ENCODE data around the gene LCE4A.
"Not testable (repeated sequence)": the region's sequence is repeated elsewhere in the genome, so short reads cannot be mapped to it uniquely, and the experiment has no call there.

The LCE4A gene, protein sequence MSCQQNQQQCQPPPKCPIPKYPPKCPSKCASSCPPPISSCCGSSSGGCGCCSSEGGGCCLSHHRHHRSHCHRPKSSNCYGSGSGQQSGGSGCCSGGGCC

GRCh38 chr1:152707860-152708259, at the start of gene LCE4A:
Gene LCE4A (plus strand): TSS chr1:152708160. CDS start chr1:152709076, 916 bp downstream.
- no peak for DNase-seq (ENCODE audit: low read depth in 3 of 3)

DNA sequence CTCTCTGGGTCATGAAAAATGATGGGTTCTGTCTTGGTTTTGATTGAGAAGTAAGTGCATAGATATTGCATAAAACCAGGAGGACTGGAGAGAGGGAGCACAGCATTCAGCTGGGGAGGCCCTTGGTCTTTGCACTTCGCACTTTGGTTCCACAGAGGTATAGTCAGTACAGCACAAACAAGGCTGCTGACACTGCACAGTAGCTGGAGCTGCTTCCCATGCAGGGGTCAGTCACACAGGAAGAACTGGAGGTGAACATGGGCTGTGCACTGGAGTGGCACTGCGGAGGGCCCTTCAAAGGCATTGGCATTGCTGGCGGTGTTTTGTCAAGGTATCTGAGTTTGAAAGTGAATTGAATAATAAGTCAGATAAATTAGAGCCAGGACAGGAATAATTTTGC, 49.3 kb upstream of the LCE4A start:
- DNase-seq (ENCODE audit: low read depth in 3 of 3): no peak

GRCh38 chr1:152663098-152663497, 44.9 kb upstream of the LCE4A start, which contains the start of gene LCE2D:
Gene LCE2D (plus strand): TSS chr1:152663380. CDS start chr1:152664106, 726 bp downstream.
- no peak for DNase-seq (ENCODE audit: low read depth in 3 of 3)

GRCh38 chr1:152666171-152666570, 41.8 kb upstream of the LCE4A start:
- DNase-seq (ENCODE audit: low read depth in 3 of 3): not testable (repeated sequence)

- no peak for DNase-seq (ENCODE audit: low read depth in 3 of 3)
Observed at GRCh38 chr1:152667648-152668047, 40.3 kb upstream of the LCE4A start.

DNA sequence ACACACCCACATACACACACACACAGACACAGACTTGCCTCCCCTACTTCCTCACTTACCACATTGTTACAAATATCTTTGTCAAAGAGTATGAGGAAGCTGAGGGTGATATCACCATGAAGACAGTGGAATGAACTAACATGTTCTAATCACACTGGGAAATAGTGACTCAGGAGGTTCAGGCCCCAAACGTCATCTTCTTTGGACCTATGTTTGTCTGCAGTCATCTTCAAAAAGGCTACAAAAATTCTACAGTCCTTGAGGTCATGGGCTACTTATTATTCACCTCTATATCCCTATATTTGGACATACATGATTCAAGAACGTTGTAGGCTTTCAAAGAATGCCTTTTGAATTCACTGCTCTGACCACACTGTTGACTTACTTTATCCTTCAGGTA, 34.9 kb upstream of the LCE4A start:
- DNase-seq (ENCODE audit: low read depth in 3 of 3): no peak

GRCh38 chr1:152674983-152675382, 33.0 kb upstream of the LCE4A start, which contains the start of gene LCE2C:
Gene LCE2C (plus strand): TSS chr1:152675279. CDS start chr1:152676016, 737 bp downstream.
- DNase-seq (ENCODE audit: low read depth in 3 of 3): not testable (repeated sequence)

DNA sequence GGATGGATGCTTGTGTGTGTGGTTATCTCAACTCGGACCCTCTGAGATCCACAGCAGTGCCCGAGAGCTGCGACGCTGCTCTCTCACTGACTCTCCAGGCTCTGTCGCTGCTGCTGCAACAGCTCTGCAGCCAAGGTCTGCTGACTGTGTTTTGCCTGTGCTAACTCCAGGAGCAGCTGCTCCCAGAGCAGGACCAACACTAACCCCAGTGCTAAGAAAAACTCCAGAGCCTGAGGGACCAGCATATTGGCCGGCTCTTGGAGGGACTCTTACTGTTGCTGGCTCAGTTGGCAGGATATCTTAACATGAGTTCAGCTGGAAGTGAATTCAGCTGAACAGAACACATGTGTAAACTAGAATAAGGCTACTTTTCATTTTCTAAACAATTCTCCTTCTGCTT, 28.5 kb upstream of the LCE4A start:
- DNase-seq (ENCODE audit: low read depth in 3 of 3): no peak

- no peak for DNase-seq (ENCODE audit: low read depth in 3 of 3)
Observed at GRCh38 chr1:152681616-152682015, 26.3 kb upstream of the LCE4A start.

DNA sequence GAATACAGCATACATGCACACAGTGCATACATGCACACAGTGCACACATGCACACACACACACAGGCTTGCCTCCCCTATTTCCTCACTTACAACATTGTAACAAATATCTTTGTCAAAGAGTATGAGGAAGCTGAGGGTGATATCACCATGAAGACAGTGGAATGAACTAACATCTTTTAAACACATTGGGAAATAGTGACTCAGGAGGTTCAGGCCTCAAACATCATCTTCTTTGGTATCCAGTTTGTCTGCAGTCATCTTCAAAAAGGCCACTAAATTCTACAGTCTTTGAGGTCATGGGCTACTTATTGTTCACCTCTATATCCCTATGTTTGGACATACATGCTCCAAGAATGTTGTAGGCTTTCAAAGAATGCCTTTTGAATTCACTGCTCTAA, 24.1 kb upstream of the LCE4A start:
- no peak for DNase-seq (ENCODE audit: low read depth in 3 of 3)

GRCh38 chr1:152685823-152686222, 22.1 kb upstream of the LCE4A start, which contains the start of gene LCE2B:
Gene LCE2B (plus strand): TSS chr1:152686123. CDS start chr1:152686844, 721 bp downstream.
- not testable (repeated sequence) for DNase-seq (ENCODE audit: low read depth in 3 of 3)

DNA sequence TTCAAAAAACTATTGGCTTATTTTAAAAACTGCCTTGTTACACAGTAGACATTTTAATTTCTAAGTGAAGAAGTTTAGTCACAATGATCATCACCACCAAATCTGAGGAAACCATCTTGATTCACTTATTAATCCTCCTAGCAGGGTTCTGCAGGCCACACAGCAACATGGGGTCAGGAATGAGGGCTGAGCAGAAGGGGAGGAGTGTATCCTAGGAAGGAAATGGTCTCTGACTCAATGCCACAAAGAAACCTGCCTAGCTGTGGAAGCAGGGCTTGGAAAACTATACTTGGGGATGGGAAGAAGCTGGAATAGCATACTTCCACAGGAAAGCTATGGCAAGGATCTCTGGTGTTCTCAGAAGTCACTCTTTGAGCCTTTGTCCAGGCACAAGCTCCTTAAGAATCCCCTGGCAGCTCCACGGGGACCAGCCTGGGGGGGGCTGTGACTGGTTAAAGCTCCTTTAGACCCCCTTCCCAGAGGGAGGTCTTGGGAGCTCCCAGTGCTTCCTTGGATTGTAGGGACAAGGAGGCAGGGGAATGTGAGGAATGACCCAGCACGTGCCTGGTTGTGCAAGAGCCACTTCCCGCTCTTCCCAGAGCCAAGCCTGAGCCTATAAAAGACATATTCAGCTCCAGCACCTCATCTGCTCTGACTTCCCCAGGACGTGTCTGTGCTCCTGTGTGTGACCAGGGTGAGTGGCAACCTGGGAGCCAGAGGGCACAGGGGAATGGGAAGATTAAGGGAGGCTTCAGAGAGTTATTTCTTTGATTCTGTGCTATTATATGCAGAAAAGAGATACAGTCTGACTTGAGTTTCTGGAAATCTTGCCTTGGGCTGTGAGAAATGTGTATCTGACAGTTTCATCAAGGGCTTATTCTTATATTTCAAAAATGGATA, 10.0 kb upstream of the LCE4A start, which contains the start of gene LCE2A:
LCE2A (plus strand) TSS at position 645 of the 900 bp plus-strand sequence. CDS start 557 bp downstream, outside the sequence.
- no peak for DNase-seq (ENCODE audit: low read depth in 3 of 3)

- DNase-seq (ENCODE audit: low read depth in 3 of 3): no peak
Observed at GRCh38 chr1:152699746-152700145, 8.2 kb upstream of the LCE4A start.

DNA sequence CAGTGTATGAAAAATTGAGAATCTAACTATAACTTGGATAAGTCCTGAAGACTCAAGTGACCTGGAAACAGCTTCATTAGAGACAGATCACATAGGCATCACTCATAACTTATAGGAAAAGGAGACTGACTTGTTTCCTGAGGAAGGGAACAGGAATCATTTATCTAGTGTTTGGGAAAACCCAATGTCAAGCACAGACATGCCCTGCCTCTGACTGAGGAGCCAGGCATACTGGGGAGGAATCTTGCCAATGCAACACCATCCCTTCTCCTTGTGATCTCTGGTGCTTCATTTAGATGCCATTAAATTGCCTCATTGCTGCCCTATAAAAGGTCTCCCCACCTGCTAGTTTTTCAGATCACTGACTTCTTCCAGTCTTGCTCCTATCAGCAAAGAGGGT, 10.3 kb downstream of the LCE4A start:
- DNase-seq (ENCODE audit: low read depth in 3 of 3): no peak

DNA sequence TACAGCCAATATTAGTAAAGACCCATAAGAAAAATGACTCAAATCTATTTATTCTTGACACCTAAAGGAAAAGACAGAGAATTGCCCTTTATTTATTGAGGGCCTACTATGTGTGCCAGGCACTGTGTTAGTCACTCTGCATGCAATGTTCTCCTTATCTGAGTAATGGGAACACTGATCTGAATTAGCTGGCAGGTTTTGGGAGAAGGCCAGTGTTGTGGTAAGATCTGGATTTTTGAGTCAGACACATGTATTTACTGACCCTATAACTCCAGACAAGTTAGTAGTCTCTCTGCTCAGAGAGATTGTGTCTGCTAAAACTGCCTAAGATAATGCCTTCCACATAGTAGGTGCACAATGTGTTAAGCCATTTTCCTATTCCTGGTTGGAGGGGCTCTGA, 17.3 kb downstream of the LCE4A start:
- no peak for DNase-seq (ENCODE audit: low read depth in 3 of 3)

DNA sequence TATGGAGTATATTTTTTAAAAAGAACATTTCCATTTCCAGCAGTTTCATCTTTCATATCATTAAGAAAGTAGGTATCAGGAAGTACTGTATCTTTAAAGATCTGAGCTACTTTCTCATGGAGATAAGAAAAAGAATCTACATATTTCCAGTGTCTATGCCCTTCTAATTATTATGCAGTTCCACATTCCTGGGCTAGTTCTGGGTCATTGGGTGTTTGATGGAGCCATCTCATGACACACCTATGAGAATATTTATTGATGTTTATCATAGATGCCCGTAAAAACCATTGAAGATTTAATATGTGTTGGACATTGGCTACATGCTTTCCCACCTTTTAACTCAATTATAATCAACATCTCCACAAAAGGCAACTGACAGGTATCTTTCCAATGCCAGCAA, 21.0 kb downstream of the LCE4A start:
- DNase-seq (ENCODE audit: low read depth in 3 of 3): no peak

DNA sequence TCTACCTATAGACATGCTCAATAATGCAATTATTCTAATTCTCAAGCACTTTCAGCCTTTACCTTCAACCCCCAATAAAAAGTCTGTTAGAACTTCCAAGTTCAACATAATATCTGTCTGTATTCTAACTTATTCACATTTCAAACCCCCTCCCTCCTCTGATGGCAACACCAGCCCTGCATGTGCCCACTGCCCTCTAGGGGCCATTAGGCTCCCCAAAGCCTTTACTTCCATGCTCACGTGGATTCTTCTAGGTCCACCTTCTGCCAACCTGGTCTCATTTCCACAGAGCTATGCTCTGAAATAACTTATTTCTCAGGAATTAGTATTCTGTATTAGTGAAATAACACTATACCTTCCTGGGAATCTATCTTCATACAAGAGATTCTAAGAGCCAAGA, 27.7 kb downstream of the LCE4A start:
- DNase-seq (ENCODE audit: low read depth in 3 of 3): no peak

DNA sequence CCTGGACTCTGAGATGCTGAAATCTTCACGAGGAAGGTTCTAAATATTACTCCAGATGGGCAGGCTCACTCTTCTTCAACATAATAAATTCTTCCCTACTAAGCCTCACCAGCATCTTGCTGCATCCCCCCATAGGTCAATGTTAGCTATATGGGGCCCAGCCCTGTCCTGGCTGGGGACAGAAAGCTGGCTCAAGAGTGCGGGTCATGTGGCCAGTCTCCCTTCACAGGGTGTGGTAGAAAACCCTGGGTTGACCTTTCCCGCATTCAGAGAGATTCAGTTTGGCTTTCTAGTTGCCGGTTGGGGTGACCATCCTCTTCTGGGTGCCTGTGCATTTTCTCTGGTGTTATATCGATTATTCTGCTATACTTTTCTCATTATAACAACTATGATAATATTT, 30.0 kb downstream of the LCE4A start:
- DNase-seq (ENCODE audit: low read depth in 3 of 3): no peak

DNA sequence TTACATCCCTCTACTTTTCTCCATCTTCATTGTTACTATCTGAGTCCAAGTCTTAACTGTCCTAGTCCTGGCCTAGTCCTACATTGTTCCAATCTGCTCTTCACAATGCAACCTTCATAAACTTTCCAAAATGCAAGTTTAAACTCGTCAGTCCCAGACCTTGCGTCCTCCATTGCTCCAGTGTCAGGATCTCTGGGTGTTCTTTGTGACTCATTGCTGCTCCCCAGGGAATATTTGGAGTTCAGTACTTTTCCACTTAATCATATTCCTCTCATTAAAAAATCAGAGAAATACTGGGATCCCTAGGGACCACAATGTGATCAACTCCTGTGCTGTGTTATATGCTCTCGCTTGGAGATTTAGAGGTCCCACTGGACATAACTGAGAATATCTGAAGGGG, 31.9 kb downstream of the LCE4A start:
- no peak for DNase-seq (ENCODE audit: low read depth in 3 of 3)

DNA sequence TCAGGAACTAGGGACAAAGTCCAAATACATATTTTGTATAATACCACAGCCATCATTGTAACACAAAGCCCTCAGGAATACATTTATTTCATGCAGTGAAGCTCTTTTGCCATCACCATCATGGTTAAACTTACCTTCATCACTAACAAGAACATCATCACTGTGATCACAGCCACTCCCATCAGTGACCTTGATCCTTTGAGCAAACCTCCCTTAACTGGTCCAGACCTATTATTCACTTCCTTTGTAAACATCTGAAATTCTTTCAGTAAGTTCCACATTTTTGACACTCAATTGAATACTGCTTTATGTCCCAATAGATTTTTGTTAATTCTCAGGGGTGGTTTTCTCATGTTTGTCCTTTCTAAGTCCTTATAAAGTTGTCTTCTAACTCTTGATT, 33.7 kb downstream of the LCE4A start:
- DNase-seq (ENCODE audit: low read depth in 3 of 3): no peak

DNA sequence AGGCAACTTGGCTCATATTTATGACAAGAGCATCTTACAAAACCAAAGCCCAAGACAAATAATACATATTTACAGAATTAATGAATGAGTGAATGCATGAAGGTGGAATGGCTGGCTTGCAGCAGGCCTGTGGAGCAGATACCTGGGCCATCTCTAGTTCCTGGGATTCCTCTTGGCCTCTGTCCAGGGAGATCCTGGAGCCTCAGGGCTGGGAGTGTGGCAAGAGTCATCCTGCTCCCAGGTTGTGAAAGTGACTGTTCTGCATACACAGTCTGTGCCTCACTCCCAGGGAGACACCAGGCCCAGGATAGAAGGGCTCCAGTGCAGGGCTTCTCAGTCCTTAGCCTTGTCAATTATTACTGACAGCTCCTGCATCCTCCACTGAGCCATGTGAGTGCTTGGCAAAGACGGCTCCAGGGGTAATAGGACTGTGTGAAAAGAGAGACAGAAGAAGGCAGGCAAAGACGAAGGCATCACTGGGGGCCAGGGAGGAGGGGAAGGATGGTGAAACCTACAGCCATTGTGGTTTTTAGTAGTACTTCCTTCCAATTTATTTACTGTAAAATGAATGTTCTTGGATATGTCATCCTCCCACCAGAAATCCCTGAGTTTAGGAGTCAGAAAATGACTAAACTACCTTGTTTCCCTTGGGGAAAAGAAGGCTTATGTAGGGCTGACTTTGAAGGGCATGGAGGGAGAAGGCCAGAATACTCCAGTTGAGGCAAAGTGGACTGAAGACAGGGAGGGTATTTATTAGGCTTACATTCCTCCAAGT, 35.6 kb downstream of the LCE4A start:
- DNase-seq (ENCODE audit: low read depth in 3 of 3): no peak

DNA sequence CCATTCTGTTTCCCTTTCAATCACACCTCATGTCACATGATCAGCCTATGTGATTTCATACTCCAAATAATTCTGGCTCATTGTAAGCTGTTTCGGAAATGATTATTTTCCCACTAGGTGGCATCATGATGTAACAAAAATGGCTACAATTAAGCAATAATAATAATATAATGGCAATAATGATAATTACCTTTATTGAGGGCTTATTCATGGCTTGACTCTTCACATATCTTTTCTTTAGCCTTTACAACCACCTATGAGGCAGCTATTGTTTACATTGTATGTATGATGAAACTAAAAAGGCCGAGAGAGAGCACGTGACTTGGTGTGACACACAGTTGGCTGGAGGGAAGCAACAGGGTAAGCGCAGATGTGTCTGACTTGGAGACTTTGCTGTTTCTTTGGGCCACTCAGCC, 37.3 kb downstream of the LCE4A start:
- DNase-seq (ENCODE audit: low read depth in 3 of 3): no peak
